ENCODE measurements around the gene GRIK3.

Gene GRIK3

GRCh38 chr1:37070126-37070525, 35.8 kb upstream of the GRIK3 start:
- Histone ChIP-seq H3K4me3 (ENCODE audit: insufficient read depth, low read depth, low read length) (no peak overlapping the region), H3K36me3 (ENCODE audit: control insufficient read depth, insufficient read depth, low read length) (no peaks in the 10 kb centered on the region), H3K4me1 (ENCODE audit: control insufficient read depth, insufficient read depth, low read length) (peaks cover 29% of the 10 kb centered on the region), H3K27ac (ENCODE audit: insufficient read depth, low read depth, low read length, poor library complexity, severe bottlenecking) (no peak overlapping the region), H3K9me3 (ENCODE audit: control insufficient read depth, low read length) (no peaks in the 10 kb centered on the region), H3K27me3 (ENCODE audit: control insufficient read depth, insufficient read depth, low read length, poor library complexity, severe bottlenecking) (no peaks in the 10 kb centered on the region)
- WGBS, 2 experiments, result 40 to 44% methylated on average over 5 of the region's 5 CpGs

DNA sequence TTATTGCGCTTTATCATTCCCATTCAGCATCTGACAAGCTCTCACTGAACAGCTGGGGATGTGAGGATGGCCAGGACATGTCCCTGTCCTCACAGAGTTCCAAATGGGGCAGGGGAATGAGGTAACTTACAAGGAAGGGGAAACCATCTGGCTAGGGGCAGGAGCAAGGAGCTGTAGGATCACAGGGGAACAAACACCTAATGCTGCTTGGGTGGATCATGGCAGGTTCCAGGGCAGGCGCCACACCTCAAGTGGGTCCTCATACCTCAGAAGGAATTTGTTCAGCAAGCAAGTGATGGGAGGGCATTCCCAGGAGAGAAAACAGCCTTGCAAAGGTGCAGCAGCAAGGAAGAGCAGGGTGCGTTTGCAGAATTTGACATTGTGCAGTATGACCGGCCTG, 35.1 kb upstream of the GRIK3 start:
- Histone ChIP-seq H3K27me3 (ENCODE audit: control insufficient read depth, insufficient read depth, low read length, poor library complexity, severe bottlenecking) (no peaks in the 10 kb centered on the region), H3K4me3 (ENCODE audit: insufficient read depth, low read depth, low read length) (no peak overlapping the region), H3K9me3 (ENCODE audit: control insufficient read depth, low read length) (no peaks in the 10 kb centered on the region), H3K36me3 (ENCODE audit: control insufficient read depth, insufficient read depth, low read length) (no peaks in the 10 kb centered on the region), H3K27ac (ENCODE audit: insufficient read depth, low read depth, low read length, poor library complexity, severe bottlenecking) (no peak overlapping the region), H3K4me1 (ENCODE audit: control insufficient read depth, insufficient read depth, low read length) (peaks cover 29% of the 10 kb centered on the region)
- 90 to 92% methylated on average over 4 of the region's 4 CpGs for WGBS, 2 experiments

- Histone ChIP-seq H3K4me3 (ENCODE audit: insufficient read depth, low read depth, low read length) (no peak overlapping the region), H3K36me3 (ENCODE audit: control insufficient read depth, insufficient read depth, low read length) (no peaks in the 10 kb centered on the region), H3K27me3 (ENCODE audit: control insufficient read depth, insufficient read depth, low read length, poor library complexity, severe bottlenecking) (no peaks in the 10 kb centered on the region), H3K27ac (ENCODE audit: insufficient read depth, low read depth, low read length, poor library complexity, severe bottlenecking) (no peak overlapping the region), H3K4me1 (ENCODE audit: control insufficient read depth, insufficient read depth, low read length) (peaks cover 29% of the 10 kb centered on the region), H3K9me3 (ENCODE audit: control insufficient read depth, low read length) (no peaks in the 10 kb centered on the region)
- 78 to 80% methylated on average over 9 of the region's 9 CpGs for WGBS, 2 experiments
Measured at GRCh38 chr1:37068897-37069296, 34.6 kb upstream of the GRIK3 start.

DNA sequence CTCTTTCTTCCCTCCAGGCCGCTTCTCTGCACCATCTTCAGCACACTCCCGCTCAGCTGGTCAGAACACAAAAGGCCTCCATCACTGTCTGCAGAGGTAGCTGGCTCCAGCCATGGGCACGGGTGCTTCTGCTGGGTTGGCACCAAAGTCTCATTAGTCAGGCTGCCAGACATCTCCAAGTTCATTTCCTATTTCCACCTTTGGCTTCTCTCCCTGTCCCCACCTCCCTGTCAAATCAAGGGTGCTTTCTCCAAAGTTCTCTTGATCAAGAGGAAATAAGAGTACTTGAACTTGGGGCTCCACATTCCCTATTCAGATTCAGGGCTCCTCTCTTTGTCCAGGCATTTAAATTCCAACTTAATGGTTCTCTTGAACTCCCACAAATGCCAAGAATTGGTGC, 33.9 kb upstream of the GRIK3 start:
- Histone ChIP-seq H3K4me1 (ENCODE audit: control insufficient read depth, insufficient read depth, low read length) (peaks cover 29% of the 10 kb centered on the region), H3K27me3 (ENCODE audit: control insufficient read depth, insufficient read depth, low read length, poor library complexity, severe bottlenecking) (no peaks in the 10 kb centered on the region)
- WGBS, 2 experiments, result 96% methylated on average over 3 of the region's 3 CpGs

GRCh38 chr1:37064039-37064438, 29.7 kb upstream of the GRIK3 start:
- Histone ChIP-seq H3K27me3 (ENCODE audit: control insufficient read depth, insufficient read depth, low read length, poor library complexity, severe bottlenecking) (no peaks in the 10 kb centered on the region), H3K4me3 (ENCODE audit: insufficient read depth, low read depth, low read length) (no peak overlapping the region), H3K36me3 (ENCODE audit: control insufficient read depth, insufficient read depth, low read length) (no peaks in the 10 kb centered on the region), H3K27ac (ENCODE audit: insufficient read depth, low read depth, low read length, poor library complexity, severe bottlenecking) (no peak overlapping the region), H3K9me3 (ENCODE audit: control insufficient read depth, low read length) (no peaks in the 10 kb centered on the region), H3K4me1 (ENCODE audit: control insufficient read depth, insufficient read depth, low read length) (peaks cover 8% of the 10 kb centered on the region)
- WGBS, 2 experiments, result 86 to 89% methylated on average over 4 of the region's 4 CpGs

More for the DNA sequence above, 33.9 kb upstream of the GRIK3 start:
- no peak overlapping the region for H3K4me3 ChIP-seq (ENCODE audit: insufficient read depth, low read depth, low read length)
- no peak overlapping the region for H3K27ac ChIP-seq (ENCODE audit: insufficient read depth, low read depth, low read length, poor library complexity, severe bottlenecking)
- H3K9me3 ChIP-seq (ENCODE audit: control insufficient read depth, low read length), result no peaks in the 10 kb centered on the region
- no peaks in the 10 kb centered on the region for H3K36me3 ChIP-seq (ENCODE audit: control insufficient read depth, insufficient read depth, low read length)

DNA sequence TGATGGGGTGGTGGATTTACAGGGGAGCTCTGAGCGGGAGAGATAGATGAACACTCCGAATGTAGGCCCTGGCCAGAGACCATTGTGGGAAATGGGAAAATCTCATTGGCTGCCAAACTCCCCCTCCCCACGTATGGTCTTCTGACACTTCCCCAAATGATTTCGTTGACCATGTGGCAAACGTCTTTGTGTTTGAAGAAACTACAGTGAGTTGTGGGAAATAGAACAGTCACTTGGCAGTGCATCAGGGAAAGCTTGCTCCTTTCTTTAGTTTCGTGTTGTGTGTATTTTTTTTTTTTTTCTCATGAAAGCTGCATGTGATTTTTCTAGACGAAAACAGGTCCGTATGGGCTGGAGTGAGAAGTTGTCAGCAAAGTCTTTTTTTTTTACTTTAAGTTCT, 25.0 kb upstream of the GRIK3 start:
- Histone ChIP-seq H3K4me1 (ENCODE audit: control insufficient read depth, insufficient read depth, low read length) (peaks cover 13% of the 10 kb centered on the region), H3K36me3 (ENCODE audit: control insufficient read depth, insufficient read depth, low read length) (no peaks in the 10 kb centered on the region), H3K27ac (ENCODE audit: insufficient read depth, low read depth, low read length, poor library complexity, severe bottlenecking) (no peak overlapping the region), H3K9me3 (ENCODE audit: control insufficient read depth, low read length) (no peaks in the 10 kb centered on the region), H3K4me3 (ENCODE audit: insufficient read depth, low read depth, low read length) (no peak overlapping the region), H3K27me3 (ENCODE audit: control insufficient read depth, insufficient read depth, low read length, poor library complexity, severe bottlenecking) (no peaks in the 10 kb centered on the region)
- WGBS, 2 experiments, result 80 to 87% methylated on average over 8 of the region's 8 CpGs

- WGBS, 2 experiments, result 91 to 95% methylated on average over 4 to 5 of the region's 5 CpGs
- Histone ChIP-seq H3K9me3 (ENCODE audit: control insufficient read depth, low read length) (no peaks in the 10 kb centered on the region), H3K36me3 (ENCODE audit: control insufficient read depth, insufficient read depth, low read length) (no peaks in the 10 kb centered on the region), H3K27ac (ENCODE audit: insufficient read depth, low read depth, low read length, poor library complexity, severe bottlenecking) (no peak overlapping the region), H3K27me3 (ENCODE audit: control insufficient read depth, insufficient read depth, low read length, poor library complexity, severe bottlenecking) (no peaks in the 10 kb centered on the region), H3K4me3 (ENCODE audit: insufficient read depth, low read depth, low read length) (no peak overlapping the region), H3K4me1 (ENCODE audit: control insufficient read depth, insufficient read depth, low read length) (peaks cover 13% of the 10 kb centered on the region)
Measured at GRCh38 chr1:37058424-37058988, 24.2 kb upstream of the GRIK3 start.

GRCh38 chr1:37056325-37056724, 22.0 kb upstream of the GRIK3 start:
- WGBS, 2 experiments, result 41 to 42% methylated on average over 6 of the region's 6 CpGs
- Histone ChIP-seq H3K36me3 (ENCODE audit: control insufficient read depth, insufficient read depth, low read length) (no peaks in the 10 kb centered on the region), H3K4me1 (ENCODE audit: control insufficient read depth, insufficient read depth, low read length) (peaks cover 13% of the 10 kb centered on the region), H3K9me3 (ENCODE audit: control insufficient read depth, low read length) (no peaks in the 10 kb centered on the region), H3K27ac (ENCODE audit: insufficient read depth, low read depth, low read length, poor library complexity, severe bottlenecking) (no peak overlapping the region), H3K4me3 (ENCODE audit: insufficient read depth, low read depth, low read length) (no peak overlapping the region), H3K27me3 (ENCODE audit: control insufficient read depth, insufficient read depth, low read length, poor library complexity, severe bottlenecking) (no peaks in the 10 kb centered on the region)

DNA sequence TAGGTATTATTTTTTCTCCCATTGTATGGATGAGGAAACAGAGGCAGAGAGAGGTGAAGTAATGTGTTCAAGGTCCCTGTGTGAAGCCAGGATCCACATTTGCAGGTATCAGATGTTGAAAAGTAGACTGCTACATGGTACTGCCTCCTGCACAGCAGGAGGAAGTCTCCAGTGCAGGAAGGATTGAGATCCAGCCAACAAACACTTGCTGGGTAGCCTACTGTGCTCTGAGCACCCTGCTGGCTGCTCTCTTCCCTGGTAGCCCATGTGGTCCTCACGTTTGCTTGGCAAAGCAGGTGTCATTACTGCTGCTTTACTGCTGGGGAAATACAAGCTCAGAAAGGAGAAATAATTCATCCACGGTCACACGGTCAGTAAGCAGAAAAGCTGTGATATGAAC, 21.3 kb upstream of the GRIK3 start:
- no peak overlapping the region for H3K4me3 ChIP-seq (ENCODE audit: insufficient read depth, low read depth, low read length)
- no peaks in the 10 kb centered on the region for H3K36me3 ChIP-seq (ENCODE audit: control insufficient read depth, insufficient read depth, low read length)
- WGBS, 2 experiments, result 67 to 70% methylated on average over 3 of the region's 3 CpGs
- no peak overlapping the region for H3K27ac ChIP-seq (ENCODE audit: insufficient read depth, low read depth, low read length, poor library complexity, severe bottlenecking)
- no peaks in the 10 kb centered on the region for H3K9me3 ChIP-seq (ENCODE audit: control insufficient read depth, low read length)
- H3K4me1 ChIP-seq (ENCODE audit: control insufficient read depth, insufficient read depth, low read length), result peaks cover 13% of the 10 kb centered on the region
- H3K27me3 ChIP-seq (ENCODE audit: control insufficient read depth, insufficient read depth, low read length, poor library complexity, severe bottlenecking), result no peaks in the 10 kb centered on the region

- WGBS, 2 experiments, result 91 to 93% methylated on average over 5 of the region's 5 CpGs
- Histone ChIP-seq H3K27me3 (ENCODE audit: control insufficient read depth, insufficient read depth, low read length, poor library complexity, severe bottlenecking) (no peaks in the 10 kb centered on the region), H3K4me3 (ENCODE audit: insufficient read depth, low read depth, low read length) (no peak overlapping the region), H3K4me1 (ENCODE audit: control insufficient read depth, insufficient read depth, low read length) (peaks cover 11% of the 10 kb centered on the region), H3K9me3 (ENCODE audit: control insufficient read depth, low read length) (no peaks in the 10 kb centered on the region), H3K27ac (ENCODE audit: insufficient read depth, low read depth, low read length, poor library complexity, severe bottlenecking) (no peak overlapping the region), H3K36me3 (ENCODE audit: control insufficient read depth, insufficient read depth, low read length) (no peaks in the 10 kb centered on the region)
Measured at GRCh38 chr1:37053173-37053572, 18.9 kb upstream of the GRIK3 start.

GRCh38 chr1:37052120-37052519, 17.8 kb upstream of the GRIK3 start:
- Histone ChIP-seq H3K9me3 (ENCODE audit: control insufficient read depth, low read length) (no peaks in the 10 kb centered on the region), H3K4me3 (ENCODE audit: insufficient read depth, low read depth, low read length) (no peak overlapping the region), H3K4me1 (ENCODE audit: control insufficient read depth, insufficient read depth, low read length) (peaks cover 11% of the 10 kb centered on the region), H3K27ac (ENCODE audit: insufficient read depth, low read depth, low read length, poor library complexity, severe bottlenecking) (no peak overlapping the region), H3K36me3 (ENCODE audit: control insufficient read depth, insufficient read depth, low read length) (no peaks in the 10 kb centered on the region), H3K27me3 (ENCODE audit: control insufficient read depth, insufficient read depth, low read length, poor library complexity, severe bottlenecking) (no peaks in the 10 kb centered on the region)
- WGBS, 2 experiments, result 92 to 100% methylated on average over 1 of the region's 1 CpG

All from ectodermal cell (in vitro differentiated cells).